GM19099 (cell line): Measurements from ENCODE around the gene TOMM20.

ENCODE experiments used
- POLR2A ChIP-seq: IDR thresholded peaks from 3 replicates; pipeline ENCODE4 v1.6.1; 2011; ENCODE audit warnings: low read depth; ENCODE audit not compliant: insufficient read length; ENCODE audit errors: extremely low read depth

TOMM20 gene

DNA sequence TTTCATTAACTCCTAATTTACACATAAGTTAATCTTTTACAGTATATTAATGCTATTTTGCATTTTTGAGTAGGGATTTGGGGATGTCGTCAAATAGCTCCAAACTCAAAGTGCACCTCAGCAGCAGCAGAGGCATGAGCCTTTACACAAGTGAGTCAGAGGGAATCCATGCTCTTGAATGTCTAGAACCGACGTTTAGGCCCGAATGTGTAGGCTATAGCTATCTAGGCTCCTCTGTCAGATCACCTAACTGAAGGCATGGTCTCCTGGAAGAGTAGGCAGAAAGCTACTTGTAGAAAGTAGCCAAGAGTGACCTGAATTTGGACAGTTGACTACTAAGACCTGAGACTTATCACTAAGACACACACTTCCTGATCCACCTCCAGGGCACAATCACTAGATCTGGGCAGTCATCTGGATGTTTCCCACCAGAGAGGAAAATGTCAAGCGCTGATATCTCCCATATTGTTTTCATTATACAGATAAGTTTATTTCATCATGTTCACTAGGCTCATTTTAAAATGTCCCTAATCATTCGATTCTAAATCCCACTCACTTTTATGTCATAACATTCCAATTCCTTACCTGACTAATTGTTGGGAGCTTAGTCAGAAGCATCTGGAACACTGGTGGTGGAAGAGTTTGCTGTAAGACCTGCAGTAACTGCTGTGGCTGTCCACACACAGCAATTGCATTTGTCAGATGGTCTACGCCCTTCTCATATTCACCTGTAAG, 15.3 kb downstream of the TOMM20 start:
- no peak for TF ChIP-seq POLR2A

DNA sequence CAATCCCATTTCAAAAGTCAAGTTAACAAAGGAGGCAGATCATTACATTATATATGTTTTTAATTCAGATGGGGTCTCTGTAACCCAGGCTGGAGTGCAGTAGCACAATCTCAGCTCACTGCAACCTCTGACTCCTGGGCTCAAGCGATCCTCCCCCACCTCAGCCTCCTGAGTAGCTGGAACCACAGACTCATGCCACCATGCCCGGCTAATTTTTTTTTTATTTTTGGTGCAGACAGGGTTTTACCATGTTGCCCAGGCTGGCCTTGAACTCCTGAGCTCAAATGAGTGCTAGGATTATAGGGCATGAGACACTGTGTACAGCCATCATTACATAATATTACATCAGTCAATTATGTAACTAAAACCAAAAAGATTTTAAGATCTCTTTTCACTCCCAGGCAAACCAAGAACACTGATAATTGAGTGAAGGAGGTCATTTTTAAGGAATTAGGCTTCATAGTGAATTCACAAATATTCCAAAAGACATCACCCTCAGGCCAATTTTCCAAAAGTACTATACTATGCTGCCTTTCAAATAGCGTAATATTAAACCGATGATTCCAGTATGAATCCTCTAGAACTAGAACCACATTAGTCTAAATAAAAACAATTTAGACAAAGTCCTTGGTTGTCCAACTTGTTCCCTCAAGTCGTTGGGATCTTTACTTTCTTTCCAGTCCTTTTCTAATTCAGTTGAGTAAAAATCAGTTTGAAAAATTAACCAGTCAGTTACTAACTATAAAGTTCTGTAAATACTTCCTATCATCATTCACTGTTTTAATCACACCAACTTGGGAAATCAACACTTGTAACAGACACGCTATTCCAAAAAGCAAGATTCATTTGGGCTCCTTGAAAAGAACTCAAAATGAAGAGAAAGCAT, 16.1 kb downstream of the TOMM20 start:
- TF ChIP-seq POLR2A = no peak

DNA sequence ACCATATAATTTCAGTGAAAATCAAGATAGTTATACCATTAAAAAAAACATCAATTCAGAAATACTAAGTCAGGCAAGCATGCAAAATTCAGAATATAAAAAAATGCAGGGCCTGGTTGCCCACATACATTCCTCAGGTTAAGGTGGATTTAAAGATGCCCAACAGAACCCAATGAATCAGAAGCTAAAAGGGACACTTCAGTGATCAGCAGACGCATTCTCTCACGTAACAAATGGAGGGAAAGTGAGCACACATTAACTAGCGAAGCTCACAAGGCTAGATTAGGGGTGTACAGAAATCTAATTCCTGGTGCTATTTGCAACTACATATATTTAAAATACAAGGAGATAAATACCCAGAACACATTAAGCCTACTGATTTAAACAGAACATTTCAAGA, 17.5 kb downstream of the TOMM20 start:
- no peak for TF ChIP-seq POLR2A

DNA sequence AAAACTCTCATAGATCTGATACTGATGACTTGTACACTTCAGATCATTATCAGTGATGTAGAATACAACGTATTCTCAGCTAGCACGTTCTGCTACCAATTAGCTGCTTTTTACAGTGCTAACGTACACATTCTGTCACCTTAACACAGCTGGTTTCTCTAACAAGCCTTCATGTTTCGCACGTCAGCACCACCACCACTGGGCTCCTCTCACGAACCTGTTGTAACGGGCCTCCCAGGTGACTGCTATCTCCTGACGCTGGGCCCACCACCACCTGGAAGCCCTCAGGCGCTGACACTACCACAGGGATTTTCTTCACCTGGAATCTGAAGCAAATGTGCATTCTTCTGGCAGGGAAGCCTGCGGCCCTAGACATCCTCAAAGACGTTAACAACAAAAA, 19.8 kb downstream of the TOMM20 start:
- TF ChIP-seq POLR2A = no peak

DNA sequence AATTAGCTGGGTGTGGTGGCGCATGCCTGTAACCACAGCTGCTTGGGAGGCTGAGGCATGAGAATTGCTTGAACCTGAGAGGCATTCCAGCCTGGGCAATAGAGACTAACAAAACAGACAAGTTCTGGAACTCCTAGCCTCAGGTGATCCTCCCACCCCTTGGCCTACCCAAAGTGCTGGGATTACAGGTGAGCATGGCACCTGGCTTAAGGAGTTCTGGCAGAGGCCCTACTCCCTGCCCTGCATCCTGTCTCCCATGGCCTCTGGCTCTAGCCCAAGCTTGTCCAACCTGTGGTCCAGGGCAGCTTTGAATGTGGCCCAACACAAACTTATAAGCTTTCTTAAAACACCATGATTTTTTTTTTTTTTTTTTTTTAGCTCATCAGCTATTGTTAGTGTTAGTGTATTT, 20.4 kb downstream of the TOMM20 start:
- TF ChIP-seq POLR2A = no peak

DNA sequence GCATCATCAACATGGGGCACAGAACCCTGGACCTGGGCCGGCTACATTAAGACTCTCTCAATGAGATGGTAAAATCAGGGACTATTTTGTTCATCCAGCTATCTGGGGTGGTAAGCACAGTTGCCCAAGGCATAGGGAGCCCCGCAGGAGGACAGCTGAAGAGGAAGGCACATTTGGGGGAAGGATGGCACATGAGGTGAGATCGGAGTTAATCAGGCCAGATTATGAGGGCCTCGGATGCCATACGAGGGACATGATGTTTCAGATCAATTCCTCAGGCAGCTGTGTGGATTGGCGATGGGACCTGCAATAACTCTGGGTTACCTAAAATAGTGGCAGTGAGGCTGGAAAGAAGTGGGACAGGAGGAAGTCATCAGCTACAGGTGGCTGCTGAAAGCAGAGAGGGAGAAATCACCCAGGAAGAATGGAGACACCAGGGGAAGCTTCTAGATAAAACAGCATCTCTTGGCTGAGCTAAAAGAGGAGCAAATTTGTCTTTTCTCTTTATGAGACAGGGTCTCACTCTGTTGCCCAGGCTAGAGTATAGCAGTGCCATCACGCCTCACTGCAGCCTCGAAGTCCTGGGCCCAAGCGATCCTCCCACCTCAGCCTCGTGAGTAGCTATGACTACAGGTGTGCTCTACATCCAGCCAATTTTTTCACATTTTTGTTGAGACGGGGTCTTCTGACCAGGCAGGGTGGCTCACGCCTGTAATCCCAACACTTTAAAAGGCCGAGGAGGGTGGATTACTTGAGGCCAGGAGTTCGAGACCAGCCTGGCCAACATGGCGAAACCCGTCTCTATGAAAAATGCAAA, 21.1 kb downstream of the TOMM20 start:
- TF ChIP-seq POLR2A = no peak

DNA sequence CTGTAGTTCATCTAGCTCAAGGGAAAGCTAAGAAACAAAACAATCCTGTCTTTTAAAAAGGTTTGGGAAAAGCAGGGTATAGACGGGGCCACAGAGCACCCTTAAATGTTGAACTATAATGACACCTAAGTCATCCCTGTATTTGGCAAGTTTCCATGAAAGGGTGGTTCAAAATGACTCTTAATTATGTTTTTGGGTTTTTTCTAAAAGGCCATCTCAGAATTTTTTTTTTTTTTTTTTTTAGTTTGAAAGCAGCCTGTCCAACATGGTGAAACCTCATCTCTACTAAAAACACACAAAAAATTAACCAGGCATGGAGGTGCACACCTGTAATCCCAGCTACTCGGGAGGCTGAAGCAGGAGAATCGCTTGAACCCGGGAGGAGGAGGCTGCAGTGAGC, 22.2 kb downstream of the TOMM20 start:
- no peak for TF ChIP-seq POLR2A

DNA sequence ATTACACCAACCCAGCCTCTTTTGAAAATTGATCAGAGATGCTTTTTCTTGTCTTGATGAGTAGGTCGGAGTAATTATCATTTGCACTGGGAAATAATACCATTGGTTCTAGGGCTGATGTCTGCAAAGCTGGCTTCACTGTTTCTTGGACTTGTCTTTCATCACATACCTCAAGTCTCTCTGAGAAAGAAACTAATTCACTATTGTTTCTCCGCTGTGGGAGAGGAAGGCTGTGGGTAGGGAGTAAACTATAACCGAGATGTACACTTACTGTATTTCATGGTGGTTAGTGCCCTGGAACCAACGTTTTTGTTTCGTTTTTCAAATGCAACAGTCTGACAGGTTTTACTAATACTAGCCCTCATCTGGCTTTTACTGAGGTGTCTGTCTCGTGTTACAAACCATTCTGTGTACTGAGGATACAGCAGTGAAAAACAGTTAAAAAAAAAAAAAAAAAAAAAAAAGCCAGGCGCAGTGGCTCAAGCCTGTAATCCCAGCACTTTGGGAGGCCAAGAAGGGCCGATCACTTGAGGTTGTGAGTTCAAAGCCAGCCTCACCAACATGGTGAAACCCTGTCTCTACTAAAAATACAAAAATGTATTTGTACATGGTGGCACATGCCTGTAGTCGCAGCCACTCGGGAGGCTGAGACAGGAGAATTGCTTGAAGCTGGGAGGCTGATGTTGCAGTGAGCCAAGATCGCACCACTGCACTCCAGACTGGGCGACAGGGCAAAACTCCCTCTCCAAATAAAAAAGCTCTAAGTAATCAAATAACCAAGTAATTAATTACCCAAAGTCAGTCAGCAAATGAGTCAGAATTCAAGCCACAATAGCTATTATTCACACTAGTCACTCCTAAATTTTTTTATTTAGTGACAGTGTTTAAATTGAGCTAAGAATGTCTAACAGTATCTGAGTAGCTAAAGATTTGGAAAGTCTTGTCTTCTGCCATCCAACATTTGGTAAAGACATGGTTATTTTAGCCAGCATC, 23.3 kb downstream of the TOMM20 start:
- TF ChIP-seq POLR2A = no peak

DNA sequence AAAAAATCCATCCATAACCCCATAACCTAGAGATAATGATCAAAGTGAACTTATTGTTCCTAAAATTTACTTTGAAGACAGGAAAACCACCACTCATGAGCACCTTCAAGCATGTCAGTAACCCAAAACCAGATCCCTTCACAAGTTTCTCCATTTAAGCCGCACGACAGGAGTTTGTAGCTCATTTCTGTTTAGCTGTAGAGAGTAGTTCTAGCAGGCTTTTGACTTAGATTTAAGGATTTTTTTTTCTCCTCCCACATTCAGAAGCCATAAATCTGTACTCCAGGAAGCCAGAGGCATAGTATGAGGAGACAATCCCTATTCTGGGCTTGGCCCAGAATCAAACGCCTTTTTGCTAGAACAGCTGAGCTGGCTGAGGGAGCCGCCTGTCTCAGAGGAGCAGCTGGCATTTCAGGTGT, 25.6 kb downstream of the TOMM20 start:
- no peak for TF ChIP-seq POLR2A

DNA sequence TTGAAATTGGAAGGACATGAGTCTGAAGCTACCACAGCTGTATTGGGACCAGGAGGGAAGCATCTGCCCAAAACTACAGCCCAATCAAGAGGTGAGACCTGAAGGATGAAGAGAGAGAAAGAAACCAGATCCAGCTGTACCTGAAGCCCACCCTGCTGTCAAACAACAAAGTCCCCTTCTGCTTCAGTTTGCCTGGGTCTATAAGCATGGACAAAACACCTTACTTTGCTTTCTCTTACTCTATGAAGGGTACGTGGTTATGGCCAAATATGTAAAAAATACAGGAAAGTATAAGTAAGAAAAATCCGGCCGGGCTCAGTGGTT, 26.4 kb downstream of the TOMM20 start:
- no peak for TF ChIP-seq POLR2A

DNA sequence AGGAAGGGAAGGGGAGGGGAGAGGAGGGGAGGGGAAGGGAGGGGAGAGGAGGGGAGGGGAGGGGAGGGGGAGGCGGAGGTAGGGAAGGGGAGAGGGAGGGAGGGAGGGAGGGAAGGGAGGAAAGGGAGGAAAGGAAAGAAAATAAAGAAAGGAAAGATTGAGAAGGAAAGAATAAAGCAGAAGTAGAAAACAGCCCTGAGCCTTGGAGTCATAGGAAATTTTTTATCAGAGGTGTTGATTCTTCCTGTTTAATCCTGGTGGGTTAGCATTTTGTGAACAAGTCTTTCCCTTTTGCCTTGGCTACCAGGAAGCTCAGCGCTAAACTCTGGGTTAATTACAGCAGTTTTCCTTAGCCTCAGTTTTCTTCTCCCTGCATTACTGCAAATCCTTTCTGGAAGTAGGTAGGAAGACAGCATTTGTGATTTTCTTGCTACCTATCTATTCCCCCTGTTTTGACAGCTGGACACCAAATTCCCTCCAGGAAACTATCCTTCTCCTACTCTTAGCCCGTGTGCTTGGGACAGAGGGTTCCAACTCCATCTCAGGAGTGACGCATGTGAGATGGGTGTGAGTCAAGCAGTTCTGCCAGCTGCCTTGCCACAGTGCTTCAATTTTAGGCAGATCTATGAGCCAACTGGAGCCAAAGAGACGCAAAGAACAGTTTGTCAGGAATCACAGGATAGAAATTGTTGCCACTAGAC, 26.9 kb downstream of the TOMM20 start:
- no peak for TF ChIP-seq POLR2A

DNA sequence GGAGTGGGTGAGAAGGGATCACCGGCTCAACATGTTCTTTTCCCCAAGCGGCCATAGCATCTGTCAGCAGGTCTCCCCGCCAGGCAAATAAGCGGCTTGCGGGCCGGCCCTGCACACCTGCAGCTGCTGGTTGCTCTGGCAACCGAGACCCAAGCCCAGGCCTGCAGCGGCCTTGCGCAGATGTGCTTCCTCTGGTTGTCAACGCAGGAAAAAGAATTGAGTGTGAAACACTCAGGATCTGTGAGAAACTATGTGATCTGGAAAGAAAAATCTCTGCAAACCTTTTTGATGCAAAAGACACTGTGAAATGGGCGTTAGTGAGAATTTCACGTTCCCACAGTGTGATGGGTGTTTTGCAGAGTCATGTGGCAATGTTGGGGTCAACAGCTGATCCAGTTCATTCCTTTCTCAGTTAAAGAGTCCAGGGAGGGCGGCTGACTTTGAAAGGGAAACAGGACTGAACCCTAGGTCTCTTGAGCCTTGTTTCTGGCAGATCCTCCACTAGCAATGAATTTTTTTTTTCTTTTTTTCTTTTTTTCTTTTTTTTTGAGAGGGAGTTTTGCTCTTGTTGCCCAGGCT, 28.4 kb downstream of the TOMM20 start:
- no peak for TF ChIP-seq POLR2A

DNA sequence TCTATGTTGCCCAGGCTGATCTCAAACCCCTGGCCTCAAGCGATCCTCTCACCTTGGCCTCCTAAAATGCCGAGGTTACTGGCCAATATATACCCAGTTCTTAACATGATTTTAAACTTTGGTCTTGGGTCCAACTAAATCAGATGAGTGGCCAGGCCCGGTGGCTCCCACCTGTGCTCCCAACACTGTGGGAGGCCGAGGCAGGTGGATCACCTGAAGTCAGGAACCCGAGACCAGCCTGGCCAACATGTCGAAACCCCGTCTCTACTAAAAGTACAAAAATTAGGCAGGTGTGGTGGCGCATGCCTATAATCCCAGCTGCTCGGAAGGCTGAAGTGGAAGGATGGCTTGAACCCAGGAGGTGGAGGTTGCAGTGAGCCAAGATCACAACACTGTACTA, 29.6 kb downstream of the TOMM20 start:
- TF ChIP-seq POLR2A = no peak

DNA sequence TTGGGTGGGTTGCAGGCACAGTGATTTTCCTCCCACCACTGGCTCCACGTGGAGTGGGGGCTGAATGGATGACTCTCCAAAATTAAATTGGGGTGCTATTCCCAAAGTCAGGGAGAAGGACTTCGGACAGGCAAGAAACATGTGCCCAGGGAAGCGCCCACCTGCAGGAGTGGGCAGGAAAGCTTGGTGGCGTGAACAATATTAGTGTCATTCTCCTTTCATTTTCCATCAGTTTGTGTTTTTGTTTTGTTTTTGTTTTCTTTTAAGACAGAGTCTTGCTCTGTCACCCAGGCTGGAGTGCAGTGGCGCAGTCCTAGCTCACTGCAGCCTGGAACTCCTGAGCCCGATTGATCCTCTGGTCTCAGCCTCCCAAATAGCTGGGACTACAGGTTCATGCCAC, 30.1 kb downstream of the TOMM20 start:
- no peak for TF ChIP-seq POLR2A

DNA sequence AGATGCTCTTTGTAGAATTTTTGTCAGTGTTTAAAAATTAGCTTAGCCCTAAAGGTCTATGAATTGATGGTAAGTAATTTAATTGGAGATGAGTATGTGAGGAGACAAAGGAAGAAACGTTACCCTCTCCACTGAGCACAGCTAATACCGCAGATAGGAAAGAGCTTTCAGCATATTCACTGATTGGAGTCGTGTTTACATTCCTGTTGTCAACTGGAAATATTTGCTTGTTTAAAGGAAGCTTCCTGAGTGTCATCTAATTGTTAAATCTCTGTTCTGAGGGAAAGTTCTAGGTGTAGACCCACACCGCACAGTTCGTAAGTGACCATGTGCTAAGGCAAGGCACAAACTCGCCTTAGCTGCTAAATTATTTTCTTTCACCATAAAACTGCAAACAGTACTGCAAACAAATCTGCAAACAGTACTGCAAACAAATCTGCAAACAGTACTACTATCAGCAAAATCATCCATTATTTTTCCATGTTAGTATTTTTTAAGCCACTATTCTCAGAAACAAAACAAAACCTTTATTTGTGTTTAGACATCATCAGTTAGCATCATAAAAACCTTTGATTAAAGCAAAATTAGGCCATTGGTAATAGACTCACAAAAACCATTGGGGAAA, 32.6 kb downstream of the TOMM20 start:
- TF ChIP-seq POLR2A = no peak
